ENCODE data around the gene G3BP1. TPM values are rescaled to one million over a fixed set of nuclear protein-coding genes. Genes with fewer than 3 reads are reported as not detected.

Gene G3BP1
- polyA plus RNA-seq, 3 donors = 10.6 to 60.6 (median 58.8) TPM

DNA sequence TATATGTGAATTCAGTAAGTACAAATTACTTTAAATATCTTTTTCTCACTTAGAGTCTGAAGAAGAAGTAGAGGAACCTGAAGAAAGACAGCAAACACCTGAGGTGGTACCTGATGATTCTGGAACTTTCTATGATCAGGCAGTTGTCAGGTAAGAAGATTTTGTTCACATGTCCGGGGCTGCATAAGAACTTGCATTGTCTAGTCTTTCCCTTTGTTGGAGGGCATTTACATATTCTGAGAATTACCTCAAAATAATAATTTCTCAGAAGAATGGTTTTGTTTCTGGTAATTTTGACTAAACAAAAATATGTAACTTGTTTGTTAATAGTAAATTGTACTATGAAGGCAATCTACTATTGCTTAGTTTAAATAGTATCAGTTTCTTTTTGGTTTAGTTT, 23.7 kb downstream of the G3BP1 start:
- Mint-ChIP-seq H3K27ac (no peak overlapping the region), H3K4me1 (no peaks in the 10 kb centered on the region), H3K36me3 (peaks cover 83 to 95% of the 10 kb centered on the region in 2 donors), H3K9me3 (peaks cover 0 to 2% (median 0%) of the 10 kb centered on the region in 7 donors), H3K27me3 (ENCODE audit: low read depth in 3 of 3) (no peaks in the 10 kb centered on the region), H3K4me3 (no peak overlapping the region)
- Histone ChIP-seq H3K4me2 (replicated peaks; ENCODE audit: extremely low read depth, low read length, poor library complexity, severe bottlenecking) (no peak overlapping the region), H3K79me2 (ENCODE audit: insufficient read depth, low read length) (peaks cover 31% of the 10 kb centered on the region), H3K36me3 (replicated peaks in 1 of 2; ENCODE audit: control insufficient read depth in 1 of 2, insufficient read depth in 2 of 2, low read length in 2 of 2) (peaks cover 92 to 100% of the 10 kb centered on the region in 2 donors), H3K27ac (ENCODE audit: low read depth in 1 of 2, low read length in 2 of 2) (no peak overlapping the region), H2AFZ (ENCODE audit: insufficient read depth, low read depth, low read length, poor library complexity, severe bottlenecking) (no peak overlapping the region), H3K9ac (ENCODE audit: insufficient read depth, low read length, poor library complexity, severe bottlenecking) (no peak overlapping the region), H3K4me1 (ENCODE audit: control insufficient read depth in 1 of 2, insufficient read depth in 2 of 2, low read length in 2 of 2) (no peaks in the 10 kb centered on the region), H4K20me1 (ENCODE audit: insufficient read depth, low read length) (peaks cover 47% of the 10 kb centered on the region), H3K27me3 (ENCODE audit: control insufficient read depth in 2 of 2, insufficient read depth in 2 of 2, low read length in 2 of 2) (no peaks in the 10 kb centered on the region), H3K4me3 (replicated peaks in 1 of 3; ENCODE audit: low read depth in 2 of 3, low read length in 3 of 3) (no peak overlapping the region), H3K9me3 (replicated peaks in 1 of 2; ENCODE audit: control insufficient read depth in 1 of 2, insufficient read depth in 1 of 2, low read length in 2 of 2) (no peaks in the 10 kb centered on the region)
- intact Hi-C loops (cut with micrococcal nuclease) = no loop called here
- no peak for DNase-seq
- no peak for TF ChIP-seq CTCF (IDR thresholded peaks at IDR 0.05)
- no CpG with 5 or more reads among the region's 1 CpG for WGBS (ENCODE audit: insufficient coverage)

GRCh38 chr5:151798674-151799073, 26.9 kb downstream of the G3BP1 start:
- no peaks in the 10 kb centered on the region for H3K9me3 ChIP-seq (replicated peaks in 1 of 2; ENCODE audit: control insufficient read depth in 1 of 2, insufficient read depth in 1 of 2, low read length in 2 of 2)
- no peak overlapping the region for H2AFZ ChIP-seq (ENCODE audit: insufficient read depth, low read depth, low read length, poor library complexity, severe bottlenecking)
- peaks cover 78 to 95% of the 10 kb centered on the region in 2 donors for H3K36me3 Mint-ChIP-seq
- peaks cover 93 to 99% of the 10 kb centered on the region in 2 donors for H3K36me3 ChIP-seq (replicated peaks in 1 of 2; ENCODE audit: control insufficient read depth in 1 of 2, insufficient read depth in 2 of 2, low read length in 2 of 2)
- H3K4me1 ChIP-seq (ENCODE audit: control insufficient read depth in 1 of 2, insufficient read depth in 2 of 2, low read length in 2 of 2) = no peaks in the 10 kb centered on the region
- no peak for DNase-seq
- H3K9me3 Mint-ChIP-seq = peaks cover 0 to 2% (median 0%) of the 10 kb centered on the region in 7 donors
- intact Hi-C loops (cut with micrococcal nuclease) = no loop called here
- H3K4me3 Mint-ChIP-seq = no peak overlapping the region
- no peak overlapping the region for H3K4me3 ChIP-seq (replicated peaks in 1 of 3; ENCODE audit: low read depth in 2 of 3, low read length in 3 of 3)
- H3K4me2 ChIP-seq (replicated peaks; ENCODE audit: extremely low read depth, low read length, poor library complexity, severe bottlenecking) = no peak overlapping the region
- WGBS (ENCODE audit: insufficient coverage) = 100% methylated on average over 1 of the region's 3 CpGs
- peaks cover 9% of the 10 kb centered on the region for H3K79me2 ChIP-seq (ENCODE audit: insufficient read depth, low read length)
- H3K4me1 Mint-ChIP-seq = no peaks in the 10 kb centered on the region
- H3K27me3 ChIP-seq (ENCODE audit: control insufficient read depth in 2 of 2, insufficient read depth in 2 of 2, low read length in 2 of 2) = no peaks in the 10 kb centered on the region
- TF ChIP-seq CTCF (IDR thresholded peaks at IDR 0.05) = no peak
- no peak overlapping the region for H3K27ac ChIP-seq (ENCODE audit: low read depth in 1 of 2, low read length in 2 of 2)
- peaks cover 0 to 2% (median 0%) of the 10 kb centered on the region in 3 donors for H3K27me3 Mint-ChIP-seq (ENCODE audit: low read depth in 3 of 3)
- H3K27ac Mint-ChIP-seq = peak overlapping the region in 1 of 7 donors; percentile 16
- H4K20me1 ChIP-seq (ENCODE audit: insufficient read depth, low read length) = peaks cover 33% of the 10 kb centered on the region
- H3K9ac ChIP-seq (ENCODE audit: insufficient read depth, low read length, poor library complexity, severe bottlenecking) = no peak overlapping the region

Data from CD14-positive monocyte (primary cell).